ENCODE results near the gene LTB4R2. TPM values are rescaled to one million over a fixed set of nuclear protein-coding genes. Genes with fewer than 3 reads are reported as not detected.

Gene LTB4R2
- total and polyA plus RNA-seq, 2 of the 8 experiments (the other 6 are each of a cell fraction or from before 2014, with no cell fraction given): 5.3 to 6.7 TPM

- Histone ChIP-seq H3K9ac (replicated peaks in 1 of 4; ENCODE audit: extremely low read depth in 1 of 4, low read depth in 3 of 4, low read length in 3 of 4) (no peak overlapping the region), H3K79me2 (ENCODE audit: control insufficient read depth in 1 of 2, insufficient read depth in 2 of 2, low read length in 2 of 2) (no peaks in the 10 kb centered on the region), H2BK12ac (ENCODE audit: low read depth, low read length) (no peak overlapping the region), H3K4ac (replicated peaks; ENCODE audit: insufficient read length, low read depth, low read length) (no peak overlapping the region), H3K23me2 (ENCODE audit: low read depth, low read length) (peaks cover 26% of the 10 kb centered on the region), H4K20me1 (replicated peaks in 1 of 2; ENCODE audit: control insufficient read depth in 1 of 2, insufficient read depth in 2 of 2, low read length in 2 of 2) (peaks cover 0 to 2% of the 10 kb centered on the region in 2 experiments), H3K4me3 (ENCODE audit: extremely low read depth in 1 of 4, insufficient read depth in 2 of 4, low read depth in 3 of 4, low read length in 4 of 4) (no peak overlapping the region), H3K56ac (replicated peaks; ENCODE audit: insufficient read length, low read depth, low read length) (no peak overlapping the region), H2BK5ac (ENCODE audit: low read depth, low read length) (no peak overlapping the region), H3K4me1 (replicated peaks in 1 of 4; ENCODE audit: control insufficient read depth in 3 of 4, insufficient read depth in 4 of 4, low read length in 3 of 4) (peaks cover 0 to 20% (median 7%) of the 10 kb centered on the region in 4 experiments; a peak in 5 of 7 replicates), H2BK120ac (replicated peaks; ENCODE audit: low read depth, low read length) (no peak overlapping the region), H2AK5ac (ENCODE audit: low read depth, low read length) (no peak overlapping the region; the same call in 1 of the 2 replicates), H4K5ac (ENCODE audit: insufficient read length, low read depth, low read length) (no peak overlapping the region), H2BK20ac (ENCODE audit: low read length) (no peak overlapping the region), H2AFZ (ENCODE audit: low read length) (no peak overlapping the region), H3K79me1 (ENCODE audit: low read depth, low read length) (no peaks in the 10 kb centered on the region), H3K27ac (ENCODE audit: low read depth, low read length) (no peak overlapping the region), H3K27me3 (replicated peaks in 1 of 4; ENCODE audit: control insufficient read depth in 3 of 4, extremely low read depth in 1 of 4, insufficient read depth in 3 of 4, low read length in 3 of 4) (peaks cover 69 to 96% (median 91%) of the 10 kb centered on the region in 4 experiments), H3K4me2 (ENCODE audit: insufficient read depth in 1 of 2, low read depth in 2 of 2, low read length in 2 of 2) (no peak overlapping the region), H2BK15ac (ENCODE audit: low read length) (no peak overlapping the region), H4K8ac (ENCODE audit: extremely low read depth, insufficient read depth, low read length) (no peak overlapping the region), H3K9me3 (ENCODE audit: insufficient read depth in 2 of 2, low read depth in 1 of 2, low read length in 1 of 2) (no peaks in the 10 kb centered on the region), H3K14ac (ENCODE audit: insufficient read length) (no peak overlapping the region), H3K23ac (ENCODE audit: insufficient read length) (no peak overlapping the region), H4K91ac (replicated peaks; ENCODE audit: insufficient read length, low read length) (no peak overlapping the region), H3K36me3 (ENCODE audit: control insufficient read depth in 2 of 4, insufficient read depth in 4 of 4, low read length in 3 of 4) (no peaks in the 10 kb centered on the region), H3K18ac (ENCODE audit: extremely low read depth, low read length) (no peak overlapping the region)
- DNase-seq (ENCODE audit: low read depth in 1 of 2, low spot score in 2 of 2): no peak
- WGBS, 2 experiments (ENCODE audit: extremely low coverage in 1 of 2, insufficient coverage in 1 of 2, insufficient read length in 1 of 2, insufficient replicate concordance in 2 of 2, low coverage in 1 of 2, low lambda C conversion rate in 2 of 2, missing lambda C conversion rate in 1 of 2): 80% methylated on average over 6 of the region's 7 CpGs; no CpG with 5 or more reads in 1 of the 2 experiments
- ChIA-PET POLR2A (ENCODE audit: partially characterized antibody) (no interaction called here), CTCF (ENCODE audit: partially characterized antibody) (interaction anchor here (0.8 to 27.8 kb wide), 10 partner anchors 8 to 90 kb away, joined by 3 to 664 read pairs (median 5); partner anchors contain the start of genes CBLN3, KHNYN and NFATC4)
- FAIRE-seq: no peak
- no peak for TF ChIP-seq EGR1 (IDR thresholded peaks at IDR 0.05; ENCODE audit: borderline replicate concordance, low read depth, low read length)
- TF ChIP-seq USF2 (IDR thresholded peaks at IDR 0.05; ENCODE audit: low read length): no peak
- no peak for TF ChIP-seq NANOG (IDR thresholded peaks at IDR 0.05; ENCODE audit: insufficient read depth, low read depth, low read length, poor library complexity, severe bottlenecking)
- TF ChIP-seq CHD2 (IDR thresholded peaks at IDR 0.05; ENCODE audit: low read length): no peak
- TF ChIP-seq RFX5 (IDR thresholded peaks at IDR 0.05; ENCODE audit: borderline replicate concordance, low read depth, low read length): no peak
- TF ChIP-seq KDM5A (IDR thresholded peaks at IDR 0.05; ENCODE audit: low read length): no peak
- TF ChIP-seq NRF1 (IDR thresholded peaks at IDR 0.05; ENCODE audit: low read depth, low read length): no peak
- TF ChIP-seq ATF3 (IDR thresholded peaks at IDR 0.05; ENCODE audit: insufficient read depth, low read depth, low read length): no peak
- TF ChIP-seq RXRA (IDR thresholded peaks at IDR 0.05; ENCODE audit: insufficient read depth, low read depth, low read length): no peak
- no peak for TF ChIP-seq CEBPB (IDR thresholded peaks at IDR 0.05; ENCODE audit: low read depth, low read length)
- TF ChIP-seq MAX (IDR thresholded peaks at IDR 0.05): no peak
These were observed 27.3 kb downstream of the LTB4R2 start for GRCh38 chr14:24337144-24337823.
